Vagina (tissue), 2 donors: ENCODE results near the gene EEF1AKMT4.

Source experiments
- CTCF ChIP-seq, 3 experiments: fragments of 450-650 bp in 2 of 3; fragments of 200-600 bp in 1 of 3; sonication (generic) in 1 of 3; IDR thresholded peaks; one replicate each; pipeline ENCODE4 v1.5.1; 2017 to 2019; ENCODE audit warnings: antibody characterized with exemption in 3 of 3, mild to moderate bottlenecking in 2 of 3, moderate library complexity in 2 of 3
- POLR2A ChIP-seq, 2 donors: fragments of 450-650 bp; IDR thresholded peaks; one replicate each; pipeline ENCODE4 v1.6.1; 2017; ENCODE audit warnings: antibody characterized with exemption in 2 of 2, mild to moderate bottlenecking in 2 of 2, moderate library complexity in 2 of 2
- POLR2AphosphoS5 ChIP-seq, 2 donors: sonication (generic); formaldehyde crosslinking; IDR thresholded peaks; one replicate each; pipeline ENCODE4 v1.9.0; 2017; ENCODE audit warnings: antibody characterized with exemption in 2 of 2, mild to moderate bottlenecking in 2 of 2, low read depth in 1 of 2; ENCODE audit not compliant: insufficient read depth in 1 of 2

DNA sequence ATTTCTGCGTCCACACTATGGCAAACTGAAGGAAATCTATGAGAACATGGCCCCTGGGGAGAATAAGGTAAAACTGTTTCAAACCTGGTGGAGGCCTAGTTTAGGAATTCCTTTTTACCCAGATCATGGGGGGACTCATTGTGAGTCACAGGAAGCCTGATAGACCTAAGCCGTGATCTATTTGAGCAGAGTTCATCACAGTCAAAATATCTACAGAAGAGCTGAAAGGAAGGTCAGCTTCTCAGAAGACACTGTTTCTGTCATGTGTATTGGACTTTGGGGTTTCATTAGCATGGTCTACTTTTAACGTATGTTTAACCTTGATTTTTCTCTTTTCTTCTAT lies 50.9 kb downstream of the EEF1AKMT4 start:
- TF ChIP-seq CTCF (IDR thresholded peaks at IDR 0.05) (no peak), POLR2A (IDR thresholded peaks at IDR 0.05) (no peak), POLR2AphosphoS5 (IDR thresholded peaks at IDR 0.05; ENCODE audit: insufficient read depth in 1 of 2, low read depth in 1 of 2) (no peak)
